ENCODE measurements around the gene CCDC201. TPM values are rescaled to one million over a fixed set of nuclear protein-coding genes. Genes with fewer than 3 reads are reported as not detected.

CCDC201 gene
- not detected for polyA plus RNA-seq (2013, experiment 1 of 4)
- not detected for polyA plus RNA-seq (2013, experiment 2 of 4)
- not detected for polyA plus RNA-seq (2013, experiment 3 of 4)
- not detected for polyA plus RNA-seq (2013, experiment 4 of 4)

GRCh38 chr7:45873035-45873354, at the start of gene CCDC201:
Gene CCDC201, minus strand, starts transcription at chr7:45873082. Its CDS starts 75 bp downstream, at chr7:45873007.
- WGBS, 2 experiments, result 92 to 94% methylated on average over 6 of the region's 7 CpGs
- H3K36me3 ChIP-seq (ENCODE audit: control insufficient read depth, insufficient read depth, low read length), result no peaks in the 10 kb centered on the region

GRCh38 chr7:45921699-45922519, 49.0 kb upstream of the CCDC201 start:
- Histone ChIP-seq H3K36me3 (ENCODE audit: control insufficient read depth, insufficient read depth, low read length) (no peaks in the 10 kb centered on the region), H3K4me3 (ENCODE audit: insufficient read depth, low read depth, low read length) (peak overlapping the region; percentile 57), H3K4me1 (ENCODE audit: control insufficient read depth, insufficient read depth, low read length) (peaks cover 13% of the 10 kb centered on the region), H3K27ac (ENCODE audit: insufficient read depth, low read depth, low read length, poor library complexity, severe bottlenecking) (no peak overlapping the region), H3K9me3 (ENCODE audit: control insufficient read depth, low read length) (no peaks in the 10 kb centered on the region), H3K27me3 (ENCODE audit: control insufficient read depth, insufficient read depth, low read length, poor library complexity, severe bottlenecking) (peaks cover 57% of the 10 kb centered on the region)
- 1% methylated on average over 36 of the region's 36 CpGs for WGBS, 2 experiments

More at GRCh38 chr7:45873035-45873354, at the start of gene CCDC201:
- no peak within 1 kb of the TSS for H3K27ac ChIP-seq (ENCODE audit: insufficient read depth, low read depth, low read length, poor library complexity, severe bottlenecking)
- H3K27me3 ChIP-seq (ENCODE audit: control insufficient read depth, insufficient read depth, low read length, poor library complexity, severe bottlenecking), result no peaks in the 10 kb centered on the region
- H3K4me1 ChIP-seq (ENCODE audit: control insufficient read depth, insufficient read depth, low read length), result no peaks in the 10 kb centered on the region
- H3K4me3 ChIP-seq (ENCODE audit: insufficient read depth, low read depth, low read length), result no peak within 1 kb of the TSS
- H3K9me3 ChIP-seq (ENCODE audit: control insufficient read depth, low read length), result no peaks in the 10 kb centered on the region

- Histone ChIP-seq H3K9me3 (ENCODE audit: control insufficient read depth, low read length) (no peaks in the 10 kb centered on the region), H3K36me3 (ENCODE audit: control insufficient read depth, insufficient read depth, low read length) (no peaks in the 10 kb centered on the region), H3K4me3 (ENCODE audit: insufficient read depth, low read depth, low read length) (peak overlapping the region; percentile 57), H3K27me3 (ENCODE audit: control insufficient read depth, insufficient read depth, low read length, poor library complexity, severe bottlenecking) (peaks cover 57% of the 10 kb centered on the region), H3K27ac (ENCODE audit: insufficient read depth, low read depth, low read length, poor library complexity, severe bottlenecking) (no peak overlapping the region), H3K4me1 (ENCODE audit: control insufficient read depth, insufficient read depth, low read length) (peaks cover 13% of the 10 kb centered on the region)
- 0 to 1% methylated on average over 31 of the region's 31 CpGs for WGBS, 2 experiments
Measured at GRCh38 chr7:45921381-45921698, 48.5 kb upstream of the CCDC201 start.

- peaks cover 57% of the 10 kb centered on the region for H3K27me3 ChIP-seq (ENCODE audit: control insufficient read depth, insufficient read depth, low read length, poor library complexity, severe bottlenecking)
- H3K4me1 ChIP-seq (ENCODE audit: control insufficient read depth, insufficient read depth, low read length), result peaks cover 13% of the 10 kb centered on the region
- 1% methylated on average over 111 of the region's 111 CpGs for WGBS, 2 experiments
- no peaks in the 10 kb centered on the region for H3K9me3 ChIP-seq (ENCODE audit: control insufficient read depth, low read length)
- no peak within 1 kb of the TSS for H3K27ac ChIP-seq (ENCODE audit: insufficient read depth, low read depth, low read length, poor library complexity, severe bottlenecking)
- peak within 1 kb of the TSS; percentile 57 for H3K4me3 ChIP-seq (ENCODE audit: insufficient read depth, low read depth, low read length)
- H3K36me3 ChIP-seq (ENCODE audit: control insufficient read depth, insufficient read depth, low read length), result no peaks in the 10 kb centered on the region
Measured at GRCh38 chr7:45920502-45921380, 47.9 kb upstream of the CCDC201 start, which contains the start of gene IGFBP3. Gene IGFBP3, minus strand, starts transcription at chr7:45921272. Its CDS starts 132 bp downstream, at chr7:45921140.

- H3K4me3 ChIP-seq (ENCODE audit: insufficient read depth, low read depth, low read length), result peak overlapping the region; percentile 57
- H3K9me3 ChIP-seq (ENCODE audit: control insufficient read depth, low read length), result no peaks in the 10 kb centered on the region
- 34 to 36% methylated on average over 19 of the region's 19 CpGs for WGBS, 2 experiments
- no peak overlapping the region for H3K27ac ChIP-seq (ENCODE audit: insufficient read depth, low read depth, low read length, poor library complexity, severe bottlenecking)
- H3K4me1 ChIP-seq (ENCODE audit: control insufficient read depth, insufficient read depth, low read length), result peaks cover 13% of the 10 kb centered on the region
- H3K36me3 ChIP-seq (ENCODE audit: control insufficient read depth, insufficient read depth, low read length), result no peaks in the 10 kb centered on the region
- peaks cover 57% of the 10 kb centered on the region for H3K27me3 ChIP-seq (ENCODE audit: control insufficient read depth, insufficient read depth, low read length, poor library complexity, severe bottlenecking)
Measured at GRCh38 chr7:45919993-45920459, 47.1 kb upstream of the CCDC201 start.

GRCh38 chr7:45919231-45919784, 46.4 kb upstream of the CCDC201 start:
- Histone ChIP-seq H3K27me3 (ENCODE audit: control insufficient read depth, insufficient read depth, low read length, poor library complexity, severe bottlenecking) (peaks cover 57% of the 10 kb centered on the region), H3K4me3 (ENCODE audit: insufficient read depth, low read depth, low read length) (no peak overlapping the region), H3K27ac (ENCODE audit: insufficient read depth, low read depth, low read length, poor library complexity, severe bottlenecking) (no peak overlapping the region), H3K4me1 (ENCODE audit: control insufficient read depth, insufficient read depth, low read length) (peaks cover 13% of the 10 kb centered on the region), H3K36me3 (ENCODE audit: control insufficient read depth, insufficient read depth, low read length) (no peaks in the 10 kb centered on the region), H3K9me3 (ENCODE audit: control insufficient read depth, low read length) (no peaks in the 10 kb centered on the region)
- 74 to 77% methylated on average over 9 of the region's 9 CpGs for WGBS, 2 experiments

- Histone ChIP-seq H3K27me3 (ENCODE audit: control insufficient read depth, insufficient read depth, low read length, poor library complexity, severe bottlenecking) (peaks cover 57% of the 10 kb centered on the region), H3K36me3 (ENCODE audit: control insufficient read depth, insufficient read depth, low read length) (no peaks in the 10 kb centered on the region), H3K4me3 (ENCODE audit: insufficient read depth, low read depth, low read length) (no peak overlapping the region), H3K27ac (ENCODE audit: insufficient read depth, low read depth, low read length, poor library complexity, severe bottlenecking) (no peak overlapping the region), H3K4me1 (ENCODE audit: control insufficient read depth, insufficient read depth, low read length) (peaks cover 13% of the 10 kb centered on the region), H3K9me3 (ENCODE audit: control insufficient read depth, low read length) (no peaks in the 10 kb centered on the region)
- 86 to 88% methylated on average over 2 of the region's 2 CpGs for WGBS, 2 experiments
Measured at GRCh38 chr7:45918556-45918955, 45.7 kb upstream of the CCDC201 start.

- Histone ChIP-seq H3K4me3 (ENCODE audit: insufficient read depth, low read depth, low read length) (no peak overlapping the region), H3K9me3 (ENCODE audit: control insufficient read depth, low read length) (no peaks in the 10 kb centered on the region), H3K27me3 (ENCODE audit: control insufficient read depth, insufficient read depth, low read length, poor library complexity, severe bottlenecking) (peaks cover 51% of the 10 kb centered on the region), H3K4me1 (ENCODE audit: control insufficient read depth, insufficient read depth, low read length) (peaks cover 10% of the 10 kb centered on the region), H3K36me3 (ENCODE audit: control insufficient read depth, insufficient read depth, low read length) (no peaks in the 10 kb centered on the region), H3K27ac (ENCODE audit: insufficient read depth, low read depth, low read length, poor library complexity, severe bottlenecking) (no peak overlapping the region)
- WGBS, 2 experiments, result 17 to 19% methylated on average over 15 of the region's 15 CpGs
Measured at GRCh38 chr7:45917658-45918057, 44.8 kb upstream of the CCDC201 start.

GRCh38 chr7:45917064-45917463, 44.2 kb upstream of the CCDC201 start:
- H3K36me3 ChIP-seq (ENCODE audit: control insufficient read depth, insufficient read depth, low read length), result no peaks in the 10 kb centered on the region
- H3K4me1 ChIP-seq (ENCODE audit: control insufficient read depth, insufficient read depth, low read length), result peaks cover 5% of the 10 kb centered on the region
- no peaks in the 10 kb centered on the region for H3K9me3 ChIP-seq (ENCODE audit: control insufficient read depth, low read length)
- 90 to 93% methylated on average over 14 of the region's 14 CpGs for WGBS, 2 experiments
- H3K27ac ChIP-seq (ENCODE audit: insufficient read depth, low read depth, low read length, poor library complexity, severe bottlenecking), result no peak overlapping the region
- peaks cover 45% of the 10 kb centered on the region for H3K27me3 ChIP-seq (ENCODE audit: control insufficient read depth, insufficient read depth, low read length, poor library complexity, severe bottlenecking)
- no peak overlapping the region for H3K4me3 ChIP-seq (ENCODE audit: insufficient read depth, low read depth, low read length)

- Histone ChIP-seq H3K36me3 (ENCODE audit: control insufficient read depth, insufficient read depth, low read length) (no peaks in the 10 kb centered on the region), H3K4me3 (ENCODE audit: insufficient read depth, low read depth, low read length) (no peak overlapping the region), H3K27ac (ENCODE audit: insufficient read depth, low read depth, low read length, poor library complexity, severe bottlenecking) (no peak overlapping the region), H3K9me3 (ENCODE audit: control insufficient read depth, low read length) (no peaks in the 10 kb centered on the region), H3K27me3 (ENCODE audit: control insufficient read depth, insufficient read depth, low read length, poor library complexity, severe bottlenecking) (peaks cover 31% of the 10 kb centered on the region), H3K4me1 (ENCODE audit: control insufficient read depth, insufficient read depth, low read length) (no peaks in the 10 kb centered on the region)
- 91 to 93% methylated on average over 3 of the region's 3 CpGs for WGBS, 2 experiments
Measured at GRCh38 chr7:45915606-45916005, 42.7 kb upstream of the CCDC201 start.
